Suprapubic skin (tissue), 4 donors: ENCODE data around the gene GALNT2.

ENCODE experiments used
- CTCF ChIP-seq, 2 donors: fragments of 200-600 bp in 1 of 2; fragments of 450-650 bp in 1 of 2; sonication (generic) in 1 of 2; IDR thresholded peaks; one replicate each; pipeline ENCODE4 v1.5.1; 2016 to 2019; ENCODE audit warnings: antibody characterized with exemption in 2 of 2, mild to moderate bottlenecking in 1 of 2, moderate library complexity in 1 of 2
- EP300 ChIP-seq: sonication (generic); formaldehyde crosslinking; IDR thresholded peaks from one replicate; pipeline ENCODE4 v1.6.1; 2017; ENCODE audit warnings: antibody characterized with exemption
- POLR2A ChIP-seq, 2 donors: fragments of 450-650 bp; IDR thresholded peaks; one replicate each; pipeline ENCODE4 v1.6.1; 2017; ENCODE audit warnings: antibody characterized with exemption in 2 of 2, mild to moderate bottlenecking in 2 of 2, moderate library complexity in 2 of 2
- POLR2AphosphoS5 ChIP-seq, 3 donors: sonication (generic); formaldehyde crosslinking; IDR thresholded peaks; one replicate each; pipeline ENCODE4 v1.6.1; 2017; ENCODE audit warnings: antibody characterized with exemption in 3 of 3

- no peak for TF ChIP-seq CTCF (IDR thresholded peaks at IDR 0.05)
- no peak for TF ChIP-seq POLR2A (IDR thresholded peaks at IDR 0.05)
- TF ChIP-seq POLR2AphosphoS5 (IDR thresholded peaks at IDR 0.05) = no peak
- no peak for TF ChIP-seq EP300
Observed at GRCh38 chr1:230095938-230096337, 28.9 kb downstream of the GALNT2 start.
